Measurements from ENCODE around the gene SRC. TPM values are rescaled to one million over a fixed set of nuclear protein-coding genes. Genes with fewer than 3 reads are reported as not detected.

Gene SRC
- total RNA-seq, 6 experiments from 2014 or later: 22.0 to 35.6 (median 24.6) TPM

DNA sequence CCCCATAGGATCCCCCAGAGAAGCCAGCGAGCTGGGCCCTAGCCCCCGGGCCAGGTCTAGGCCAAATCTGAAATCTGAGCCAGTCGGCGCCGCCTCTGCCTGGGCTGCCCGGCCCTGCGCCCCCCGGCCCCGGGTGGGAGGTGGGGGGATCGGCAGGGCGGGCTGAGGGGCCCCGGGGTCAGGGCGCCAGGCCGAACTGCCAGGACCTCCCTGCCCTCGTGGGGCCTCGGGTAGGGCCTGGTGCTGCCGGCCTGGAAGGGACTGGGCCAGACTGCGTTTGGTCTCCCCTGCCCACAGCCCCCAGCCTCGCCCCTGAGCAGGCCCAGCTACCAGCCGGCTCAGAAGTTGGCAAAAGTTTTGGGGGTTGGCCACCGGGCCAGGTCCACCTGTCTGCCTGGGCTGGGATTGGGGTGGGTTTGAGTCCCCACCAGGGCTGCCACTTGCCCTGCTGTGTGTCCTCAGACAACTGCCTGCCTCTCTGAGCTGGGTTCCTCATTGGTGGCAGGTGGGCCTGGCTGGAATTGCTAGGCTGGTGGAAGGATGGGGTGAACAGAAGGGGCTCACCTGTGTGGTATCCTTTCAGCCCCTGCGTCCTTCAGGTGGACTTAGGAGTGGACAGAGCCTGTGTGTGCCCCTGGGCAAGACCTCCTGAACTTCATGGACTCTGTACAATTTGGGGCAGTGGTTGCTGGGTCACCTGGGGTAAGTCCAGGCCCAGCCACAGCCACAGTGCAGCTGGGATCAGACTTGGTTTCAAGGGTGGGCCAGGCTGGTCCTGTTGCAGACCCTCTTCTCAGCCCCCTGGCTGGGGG lies 801 bp downstream of the SRC start:
- Mint-ChIP-seq H3K4me1 (ENCODE audit: low read depth) (peaks cover 38% of the 10 kb centered on the region), H3K36me3 (ENCODE audit: low read depth) (peaks cover 23% of the 10 kb centered on the region), H3K27me3 (ENCODE audit: insufficient read depth) (no peaks in the 10 kb centered on the region; the same call in 1 of the 2 replicates), H3K9me3 (no peaks in the 10 kb centered on the region), H3K4me3 (peak overlapping the region; percentile 79), H3K27ac (peak overlapping the region; percentile 49)
- no peak for DNase-seq
- TF ChIP-seq, protein P1, sequence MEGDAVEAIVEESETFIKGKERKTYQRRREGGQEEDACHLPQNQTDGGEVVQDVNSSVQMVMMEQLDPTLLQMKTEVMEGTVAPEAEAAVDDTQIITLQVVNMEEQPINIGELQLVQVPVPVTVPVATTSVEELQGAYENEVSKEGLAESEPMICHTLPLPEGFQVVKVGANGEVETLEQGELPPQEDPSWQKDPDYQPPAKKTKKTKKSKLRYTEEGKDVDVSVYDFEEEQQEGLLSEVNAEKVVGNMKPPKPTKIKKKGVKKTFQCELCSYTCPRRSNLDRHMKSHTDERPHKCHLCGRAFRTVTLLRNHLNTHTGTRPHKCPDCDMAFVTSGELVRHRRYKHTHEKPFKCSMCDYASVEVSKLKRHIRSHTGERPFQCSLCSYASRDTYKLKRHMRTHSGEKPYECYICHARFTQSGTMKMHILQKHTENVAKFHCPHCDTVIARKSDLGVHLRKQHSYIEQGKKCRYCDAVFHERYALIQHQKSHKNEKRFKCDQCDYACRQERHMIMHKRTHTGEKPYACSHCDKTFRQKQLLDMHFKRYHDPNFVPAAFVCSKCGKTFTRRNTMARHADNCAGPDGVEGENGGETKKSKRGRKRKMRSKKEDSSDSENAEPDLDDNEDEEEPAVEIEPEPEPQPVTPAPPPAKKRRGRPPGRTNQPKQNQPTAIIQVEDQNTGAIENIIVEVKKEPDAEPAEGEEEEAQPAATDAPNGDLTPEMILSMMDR (IDR thresholded peaks at IDR 0.05): no peak

DNA sequence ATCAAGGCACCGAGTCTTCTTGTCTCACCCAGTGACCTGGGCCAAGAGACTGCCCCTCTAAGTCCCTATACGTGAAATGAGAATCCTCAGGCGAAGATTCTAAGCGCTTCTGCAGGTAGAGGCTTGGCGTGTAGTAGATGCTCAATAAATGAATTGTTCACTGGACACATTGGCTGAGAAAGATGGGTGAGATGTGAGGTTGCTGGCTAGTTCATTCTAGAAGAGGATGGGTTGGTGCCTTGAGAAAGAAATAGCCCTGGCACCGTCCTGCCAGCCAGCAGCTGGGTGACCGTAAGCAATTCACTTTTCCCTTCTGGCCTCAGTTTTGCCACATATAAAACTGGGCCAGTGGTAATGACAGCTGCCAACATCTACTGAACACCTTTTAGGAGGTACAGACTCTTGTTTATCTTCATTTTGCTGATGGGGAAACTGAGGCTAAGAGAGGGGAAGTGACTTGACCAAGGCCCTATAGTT lies 1.4 kb downstream of the SRC start:
- TF ChIP-seq, protein P1 (IDR thresholded peaks at IDR 0.05): no peak
- no peak for DNase-seq

DNA sequence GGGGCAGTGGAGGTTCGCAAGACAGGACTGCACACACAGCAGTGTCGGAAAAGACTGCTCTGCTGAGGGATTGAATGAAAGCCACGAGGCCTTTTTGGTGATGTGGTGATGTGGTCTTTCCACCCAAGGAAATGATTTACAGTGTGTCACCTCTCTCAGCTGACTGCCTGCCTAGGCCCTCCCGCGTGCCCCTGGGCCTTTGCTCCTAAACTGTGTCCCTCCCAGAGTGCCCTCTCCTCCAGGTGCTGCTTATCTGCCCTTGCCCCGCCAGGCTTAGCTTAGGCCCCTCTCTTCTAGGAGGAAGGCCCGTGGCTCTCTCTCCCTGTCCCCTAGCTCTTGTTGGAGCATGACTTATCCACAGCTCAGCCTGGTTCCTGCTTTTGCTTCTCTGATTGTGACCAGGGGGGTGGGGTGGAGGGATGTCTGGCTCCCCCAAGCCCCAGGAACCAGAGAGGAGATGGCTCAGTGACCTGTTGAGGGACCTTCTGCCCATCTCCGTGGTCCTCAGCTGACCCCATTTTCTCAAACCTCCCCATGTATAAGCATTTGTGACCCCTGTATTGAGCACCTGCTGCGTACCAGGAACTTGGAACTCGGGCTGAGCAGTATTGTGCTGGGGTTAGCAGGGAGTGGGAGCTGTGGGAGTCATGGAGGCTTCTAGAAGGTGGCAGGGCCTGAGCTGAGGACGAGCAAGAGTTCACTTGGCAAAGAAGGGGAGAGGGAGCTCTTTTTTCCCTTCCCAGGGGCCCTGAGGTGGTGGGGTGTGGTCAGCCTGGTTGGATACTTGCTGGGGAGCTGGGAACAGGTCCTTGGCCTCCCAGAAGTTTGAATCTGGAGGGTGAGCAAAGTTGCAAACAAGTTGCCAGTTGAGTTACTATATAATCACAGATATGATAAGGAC lies 2.2 kb downstream of the SRC start:
- Mint-ChIP-seq H3K27ac (peak overlapping the region; percentile 49), H3K9me3 (no peaks in the 10 kb centered on the region), H3K4me1 (ENCODE audit: low read depth) (peaks cover 44% of the 10 kb centered on the region), H3K36me3 (ENCODE audit: low read depth) (peaks cover 25% of the 10 kb centered on the region), H3K4me3 (peak overlapping the region; percentile 53), H3K27me3 (ENCODE audit: insufficient read depth) (no peaks in the 10 kb centered on the region; the same call in 1 of the 2 replicates)
- TF ChIP-seq, protein P1 (IDR thresholded peaks at IDR 0.05): no peak
- DNase-seq: no peak

More for the DNA sequence above, 1.4 kb downstream of the SRC start:
- Mint-ChIP-seq H3K9me3 (no peaks in the 10 kb centered on the region), H3K4me1 (ENCODE audit: low read depth) (peaks cover 38% of the 10 kb centered on the region), H3K27ac (peak overlapping the region; percentile 49), H3K27me3 (ENCODE audit: insufficient read depth) (no peaks in the 10 kb centered on the region; the same call in 1 of the 2 replicates), H3K36me3 (ENCODE audit: low read depth) (peaks cover 25% of the 10 kb centered on the region), H3K4me3 (peak overlapping the region; percentile 79)

DNA sequence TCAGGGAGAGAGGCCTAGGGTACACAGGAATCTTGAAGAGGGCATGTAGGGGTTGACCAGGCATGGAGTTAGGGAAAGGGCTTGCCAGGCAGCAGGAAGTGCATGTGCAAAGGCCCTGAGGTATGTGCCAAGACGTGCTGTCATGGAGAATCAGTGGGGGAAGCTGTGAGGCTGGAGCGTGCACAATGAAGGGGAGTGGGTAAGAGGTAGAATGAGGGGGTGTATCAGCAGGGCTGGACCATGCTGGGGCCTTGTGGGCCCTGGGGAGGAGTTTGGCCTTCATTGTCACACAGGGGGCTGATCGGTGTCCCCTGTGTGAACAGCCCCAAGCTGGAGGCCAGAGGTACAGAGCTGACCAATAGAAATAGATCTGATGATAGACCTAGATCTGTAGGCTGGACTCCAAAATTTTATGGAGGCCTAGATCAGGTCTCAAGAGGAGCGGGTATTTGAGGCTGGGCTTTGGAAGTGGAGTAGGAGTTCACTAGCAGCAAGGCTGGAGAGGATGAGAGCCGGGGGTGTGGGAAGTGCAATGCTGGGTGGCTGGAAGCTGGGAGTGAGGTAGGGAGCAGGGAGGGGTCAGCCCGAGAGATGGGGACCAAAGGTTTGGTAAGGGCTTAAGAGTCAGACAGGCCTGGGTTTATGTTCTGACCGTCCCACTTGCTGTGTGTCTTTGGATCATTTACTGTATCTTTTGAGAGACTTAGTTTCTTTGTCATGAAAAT lies 3.0 kb downstream of the SRC start:
- no peaks in the 10 kb centered on the region for H3K9me3 Mint-ChIP-seq
- no peaks in the 10 kb centered on the region for H3K27me3 Mint-ChIP-seq (ENCODE audit: insufficient read depth)
- DNase-seq: no peak
- peaks cover 25% of the 10 kb centered on the region for H3K36me3 Mint-ChIP-seq (ENCODE audit: low read depth)
- peaks cover 38% of the 10 kb centered on the region for H3K4me1 Mint-ChIP-seq (ENCODE audit: low read depth)
- H3K4me3 Mint-ChIP-seq: no peak overlapping the region
- TF ChIP-seq, protein P1 (IDR thresholded peaks at IDR 0.05): no peak
- H3K27ac Mint-ChIP-seq: peak overlapping the region; percentile 31; the same call in 1 of the 2 replicates
